Liver (tissue), 9 donors: ENCODE results near the gene PLA2G4E. TPM values are rescaled to one million over a fixed set of nuclear protein-coding genes. Genes with fewer than 3 reads are reported as not detected.

Experiments used
- DNase-seq: peaks from one replicate; pipeline ENCODE4 v3.0.0-alpha.2; 2017; ENCODE audit warnings: low spot score
- H3K27ac ChIP-seq, 2 donors: one replicate each; pipeline ENCODE4 v1.7.0; 2013; ENCODE audit warnings: inconsistent platforms in 2 of 2, low read length in 2 of 2, control low read depth in 1 of 2, low read depth in 1 of 2, mild to moderate bottlenecking in 1 of 2
- H3K27me3 ChIP-seq, 4 donors: one replicate each; pipeline versions ENCODE4 v1.6.1 to v1.7.0; 2013; ENCODE audit warnings: low read length in 3 of 4, inconsistent platforms in 1 of 4, mild to moderate bottlenecking in 1 of 4, moderate library complexity in 1 of 4; ENCODE audit not compliant: control insufficient read depth in 4 of 4, insufficient read depth in 4 of 4
- H3K36me3 ChIP-seq, 4 donors: one replicate each; pipeline versions ENCODE4 v1.6.1 to v1.7.0; 2013; ENCODE audit warnings: low read length in 3 of 4, mild to moderate bottlenecking in 3 of 4, low read depth in 1 of 4, moderate library complexity in 1 of 4; ENCODE audit not compliant: control insufficient read depth in 4 of 4, insufficient read depth in 3 of 4
- H3K4me1 ChIP-seq, 4 donors: one replicate each; pipeline versions ENCODE4 v1.6.1 to v1.7.0; 2013; ENCODE audit warnings: low read length in 3 of 4, mild to moderate bottlenecking in 3 of 4, moderate library complexity in 1 of 4; ENCODE audit not compliant: control insufficient read depth in 4 of 4, insufficient read depth in 4 of 4
- H3K4me3 ChIP-seq, 3 donors: one replicate each; pipeline versions ENCODE4 v1.6.1 to v1.7.0; 2013; ENCODE audit warnings: low read length in 3 of 3, control low read depth in 1 of 3, low read depth in 1 of 3, mild to moderate bottlenecking in 1 of 3
- H3K9ac ChIP-seq, 2 donors: one replicate each; pipeline ENCODE4 v1.7.0; 2013; ENCODE audit warnings: low read length in 2 of 2, mild to moderate bottlenecking in 2 of 2, moderate library complexity in 2 of 2, control low read depth in 1 of 2, low read depth in 1 of 2
- H3K9me3 ChIP-seq, 4 donors: one replicate each; pipeline versions ENCODE4 v1.6.1 to v1.7.0; 2013; ENCODE audit warnings: low read length in 3 of 4; ENCODE audit not compliant: control insufficient read depth in 4 of 4
- ATF3 ChIP-seq: IDR thresholded peaks from 2 replicates; pipeline ENCODE4 v1.6.1; 2016; ENCODE audit warnings: antibody characterized with exemption
- CTCF ChIP-seq: fragments of 150-350 bp; IDR thresholded peaks from 2 replicates; pipeline ENCODE4 v1.5.1; 2017; ENCODE audit warnings: improper control_type of control experiment, low read depth, low read length; ENCODE audit not compliant: missing input control
- EGR1 ChIP-seq, 2 donors: IDR thresholded peaks; 2 replicates each; pipeline ENCODE4 v1.6.1; 2016 to 2018; ENCODE audit warnings: antibody characterized with exemption in 2 of 2, low read depth in 2 of 2
- FOXA1 ChIP-seq: IDR thresholded peaks from 2 replicates; pipeline ENCODE4 v1.6.1; 2016; ENCODE audit warnings: antibody characterized with exemption
- FOXA2 ChIP-seq: IDR thresholded peaks from 2 replicates; pipeline ENCODE4 v1.6.1; 2016; ENCODE audit warnings: antibody characterized with exemption
- GABPA ChIP-seq, 2 donors: IDR thresholded peaks in 1 of 2; conservative IDR thresholded peaks in 1 of 2; 2 replicates each; pipeline ENCODE4 v1.6.1; 2016; ENCODE audit warnings: antibody characterized with exemption in 2 of 2, mild to moderate bottlenecking in 1 of 2, moderate library complexity in 1 of 2
- HNF4A ChIP-seq, 2 donors: conservative IDR thresholded peaks; 2 replicates each; pipeline ENCODE4 v1.6.1; 2016; ENCODE audit warnings: antibody characterized with exemption in 2 of 2, mild to moderate bottlenecking in 2 of 2
- HNF4G ChIP-seq: IDR thresholded peaks from 2 replicates; pipeline ENCODE4 v1.6.1; 2016; ENCODE audit warnings: antibody characterized with exemption
- JUND ChIP-seq, 2 donors: IDR thresholded peaks; 2 replicates each; pipeline ENCODE4 v1.6.1; 2016; ENCODE audit warnings: antibody characterized with exemption in 2 of 2
- NR2F2 ChIP-seq: IDR thresholded peaks from 2 replicates; pipeline ENCODE4 v1.6.1; 2016; ENCODE audit warnings: antibody characterized with exemption
- RAD21 ChIP-seq, 2 donors: IDR thresholded peaks; 2 replicates each; pipeline ENCODE4 v1.6.1; 2016; ENCODE audit warnings: antibody characterized with exemption in 2 of 2, mild to moderate bottlenecking in 2 of 2
- REST ChIP-seq: IDR thresholded peaks from 2 replicates; pipeline ENCODE4 v1.6.1; 2016; ENCODE audit warnings: antibody characterized with exemption, mild to moderate bottlenecking
- RXRA ChIP-seq, 2 donors: IDR thresholded peaks; 2 replicates each; pipeline ENCODE4 v1.6.1; 2017 to 2018; ENCODE audit warnings: antibody characterized with exemption in 2 of 2, mild to moderate bottlenecking in 1 of 2
- SP1 ChIP-seq: IDR thresholded peaks from 2 replicates; pipeline ENCODE4 v1.6.1; 2018; ENCODE audit warnings: antibody characterized with exemption, mild to moderate bottlenecking
- TAF1 ChIP-seq: conservative IDR thresholded peaks from 2 replicates; pipeline ENCODE4 v1.6.1; 2016; ENCODE audit warnings: antibody characterized with exemption, mild to moderate bottlenecking
- YY1 ChIP-seq: IDR thresholded peaks from 2 replicates; pipeline ENCODE4 v1.6.1; 2016; ENCODE audit warnings: antibody characterized with exemption, mild to moderate bottlenecking
- WGBS: extraction: QIAGEN DNeasy Blood & Tissue Kit; methylation state at CpG from one replicate; pipeline ENCODE4 v1.1.7; 2013; 5-methylcytosine and 5-hydroxymethylcytosine counted together
- polyA plus RNA-seq, 2 donors: library from polyadenylated mRNA; stranded (reverse) in 1 of 2; unstranded in 1 of 2; fragments of 200-250 nt in 1 of 2; fragments of >200 nt in 1 of 2; fragmentation: Nextera tagmentation in 1 of 2; extraction: Ambion mirVana in 1 of 2; gene quantifications; one replicate each; pipeline versions ENCODE4 v1.2.1 to v1.2.3, GENCODE V29; 2013 to 2015
- total RNA-seq, 2 donors: library from RNA; depleted of rRNA; stranded (reverse); fragments of >200 nt; gene quantifications; one replicate each; pipeline ENCODE4 v1.2.3, GENCODE V29; 2014
- TF ChIP-seq, protein P1 (sequence below): IDR thresholded peaks from 2 replicates; pipeline ENCODE4 v1.6.1; 2016; ENCODE audit warnings: antibody characterized with exemption
- TF ChIP-seq, protein P2 (sequence below): IDR thresholded peaks from 2 replicates; pipeline ENCODE4 v1.6.1; 2016; ENCODE audit warnings: antibody characterized with exemption
- donor health status: healthy.
- donor health status: healthy.
- donor health status: healthy.
- donor health status: healthy.
- donor health status: healthy.

PLA2G4E gene
- total and polyA plus RNA-seq, 4 donors, result not detected

DNA sequence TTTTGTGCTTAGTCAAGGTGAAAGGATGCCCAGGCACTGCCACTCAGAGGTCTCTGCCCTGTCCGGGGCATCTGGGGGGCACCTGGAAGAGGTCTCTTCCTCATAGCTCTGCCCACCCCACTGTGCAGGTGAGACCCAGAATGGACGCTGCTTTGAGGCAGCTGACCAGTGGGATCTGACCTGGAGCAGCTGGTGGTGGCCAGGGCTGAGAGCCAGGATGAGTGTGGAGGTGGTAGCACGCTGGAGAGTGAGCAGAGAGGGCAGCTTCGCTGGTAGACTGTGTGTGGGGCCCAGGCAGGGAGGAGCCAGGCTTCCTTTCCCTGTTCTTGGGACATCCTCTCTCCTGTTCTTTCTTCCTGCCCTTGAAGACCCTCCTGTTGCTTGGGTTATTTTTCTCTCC, 32.2 kb upstream of the PLA2G4E start:
- Histone ChIP-seq H3K4me1 (peaks cover 0 to 6% (median 0%) of the 10 kb centered on the region in 4 donors), H3K27ac (no peak overlapping the region), H3K9me3 (no peaks in the 10 kb centered on the region), H3K9ac (no peak overlapping the region), H3K4me3 (no peak overlapping the region), H3K27me3 (no peaks in the 10 kb centered on the region), H3K36me3 (no peaks in the 10 kb centered on the region)
- TF ChIP-seq SP1 (no peak), EGR1 (IDR thresholded peaks at IDR 0.05; ENCODE audit: low read depth in 2 of 2) (no peak), HNF4G (no peak), RAD21 (IDR thresholded peaks at IDR 0.05) (no peak), GABPA (IDR thresholded peaks at IDR 0.05 in 1 of 2, conservative IDR thresholded peaks at IDR 0.05 in 1 of 2) (no peak), YY1 (no peak), TAF1 (no peak), NR2F2 (no peak), HNF4A (conservative IDR thresholded peaks at IDR 0.05) (no peak), CTCF (no peak), RXRA (IDR thresholded peaks at IDR 0.05) (no peak), FOXA2 (no peak), JUND (IDR thresholded peaks at IDR 0.05) (no peak), ATF3 (no peak), REST (no peak), FOXA1 (no peak)
- TF ChIP-seq, protein P1, sequence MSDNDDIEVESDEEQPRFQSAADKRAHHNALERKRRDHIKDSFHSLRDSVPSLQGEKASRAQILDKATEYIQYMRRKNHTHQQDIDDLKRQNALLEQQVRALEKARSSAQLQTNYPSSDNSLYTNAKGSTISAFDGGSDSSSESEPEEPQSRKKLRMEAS, result no peak
- TF ChIP-seq, protein P2, sequence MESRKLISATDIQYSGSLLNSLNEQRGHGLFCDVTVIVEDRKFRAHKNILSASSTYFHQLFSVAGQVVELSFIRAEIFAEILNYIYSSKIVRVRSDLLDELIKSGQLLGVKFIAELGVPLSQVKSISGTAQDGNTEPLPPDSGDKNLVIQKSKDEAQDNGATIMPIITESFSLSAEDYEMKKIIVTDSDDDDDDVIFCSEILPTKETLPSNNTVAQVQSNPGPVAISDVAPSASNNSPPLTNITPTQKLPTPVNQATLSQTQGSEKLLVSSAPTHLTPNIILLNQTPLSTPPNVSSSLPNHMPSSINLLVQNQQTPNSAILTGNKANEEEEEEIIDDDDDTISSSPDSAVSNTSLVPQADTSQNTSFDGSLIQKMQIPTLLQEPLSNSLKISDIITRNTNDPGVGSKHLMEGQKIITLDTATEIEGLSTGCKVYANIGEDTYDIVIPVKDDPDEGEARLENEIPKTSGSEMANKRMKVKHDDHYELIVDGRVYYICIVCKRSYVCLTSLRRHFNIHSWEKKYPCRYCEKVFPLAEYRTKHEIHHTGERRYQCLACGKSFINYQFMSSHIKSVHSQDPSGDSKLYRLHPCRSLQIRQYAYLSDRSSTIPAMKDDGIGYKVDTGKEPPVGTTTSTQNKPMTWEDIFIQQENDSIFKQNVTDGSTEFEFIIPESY, result no peak
- DNase-seq, result no peak
- 83% methylated on average over 4 of the region's 4 CpGs for WGBS
